HepG2 (cell line): Measurements from ENCODE around the gene RERE.

Source experiments
- ATF7 ChIP-seq, 2 experiments: fragments of 450-650 bp in 1 of 2; sonication (generic) in 1 of 2; formaldehyde crosslinking in 1 of 2; IDR thresholded peaks; 2 replicates each; pipeline versions ENCODE4 v1.4.0 to v1.6.1; 2016 to 2020; ENCODE audit warnings: antibody characterized with exemption in 1 of 2, mild to moderate bottlenecking in 1 of 2, missing genetic modification reagents in 1 of 2
- CBFB ChIP-seq: sonication (generic); formaldehyde crosslinking; IDR thresholded peaks from 2 replicates; pipeline ENCODE4 v1.4.0; 2020; ENCODE audit warnings: missing genetic modification reagents
- CBX2 ChIP-seq, 2 experiments: fragments of 200-600 bp in 1 of 2; sonication (generic); formaldehyde crosslinking in 1 of 2; IDR thresholded peaks; 2 replicates each; pipeline versions ENCODE4 v1.7.0 to v1.8.1; 2018 to 2022; ENCODE audit warnings: low read depth in 2 of 2, low read length in 1 of 2, mild to moderate bottlenecking in 1 of 2, missing genetic modification reagents in 1 of 2
- CHD4 ChIP-seq: fragments of 200-600 bp; sonication (generic); IDR thresholded peaks from 2 replicates; pipeline ENCODE4 v1.7.0; 2017; ENCODE audit warnings: mild to moderate bottlenecking, low read length, borderline replicate concordance
- IKZF1 ChIP-seq: fragments of 450-650 bp; IDR thresholded peaks from 2 replicates; pipeline ENCODE4 v1.7.1; 2016
- JUND ChIP-seq: sonication (generic); formaldehyde crosslinking; IDR thresholded peaks from 2 replicates; pipeline ENCODE4 v1.8.0; 2022; ENCODE audit warnings: mild to moderate bottlenecking, missing genetic modification reagents
- MXI1 ChIP-seq: IDR thresholded peaks from 3 replicates; pipeline ENCODE4 v1.6.1; 2012; ENCODE audit warnings: low read depth, low read length, inconsistent platforms, borderline replicate concordance
- POLR2AphosphoS5 ChIP-seq: IDR thresholded peaks from 2 replicates; pipeline ENCODE4 v1.6.1; 2012; ENCODE audit warnings: low read depth, low read length
- ZNF430 ChIP-seq: sonication (generic); formaldehyde crosslinking; IDR thresholded peaks from 2 replicates; pipeline ENCODE4 v1.9.0; 2021; ENCODE audit warnings: mild to moderate bottlenecking, missing genetic modification reagents
- TF ChIP-seq, protein P1 (sequence below): sonication (generic); formaldehyde crosslinking; conservative IDR thresholded peaks from 2 replicates; pipeline ENCODE4 v1.8.1; 2023; ENCODE audit warnings: missing genetic modification reagents
- TF ChIP-seq, protein P2 (sequence below): sonication (generic); formaldehyde crosslinking; IDR thresholded peaks from 2 replicates; pipeline ENCODE4 v1.5.0; 2020; ENCODE audit warnings: mild to moderate bottlenecking, missing genetic modification reagents, moderate library complexity

DNA sequence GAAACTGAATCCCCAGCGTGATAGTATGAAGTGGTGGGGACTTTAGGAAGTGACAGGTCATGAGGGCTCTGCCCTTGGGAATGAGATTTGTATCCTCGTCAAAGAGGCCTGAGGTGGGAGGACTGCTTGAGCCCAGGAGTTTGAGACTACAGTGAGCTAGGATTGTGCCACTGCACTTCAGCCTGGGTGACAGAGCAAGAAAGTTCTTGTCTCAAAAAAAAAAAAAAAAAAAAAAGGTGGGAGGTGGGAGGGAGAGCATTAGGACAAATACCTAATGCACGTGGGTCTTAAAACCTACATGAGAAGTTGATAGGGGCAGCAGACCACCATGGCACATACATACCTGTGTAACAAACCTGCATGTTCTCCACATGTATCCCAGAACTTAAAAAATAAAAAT lies 24.0 kb upstream of the RERE start:
- TF ChIP-seq, protein P1, sequence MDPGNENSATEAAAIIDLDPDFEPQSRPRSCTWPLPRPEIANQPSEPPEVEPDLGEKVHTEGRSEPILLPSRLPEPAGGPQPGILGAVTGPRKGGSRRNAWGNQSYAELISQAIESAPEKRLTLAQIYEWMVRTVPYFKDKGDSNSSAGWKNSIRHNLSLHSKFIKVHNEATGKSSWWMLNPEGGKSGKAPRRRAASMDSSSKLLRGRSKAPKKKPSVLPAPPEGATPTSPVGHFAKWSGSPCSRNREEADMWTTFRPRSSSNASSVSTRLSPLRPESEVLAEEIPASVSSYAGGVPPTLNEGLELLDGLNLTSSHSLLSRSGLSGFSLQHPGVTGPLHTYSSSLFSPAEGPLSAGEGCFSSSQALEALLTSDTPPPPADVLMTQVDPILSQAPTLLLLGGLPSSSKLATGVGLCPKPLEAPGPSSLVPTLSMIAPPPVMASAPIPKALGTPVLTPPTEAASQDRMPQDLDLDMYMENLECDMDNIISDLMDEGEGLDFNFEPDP (CRISPR knock-in tag): no peak
- TF ChIP-seq IKZF1 (no peak), MXI1 (no peak), CHD4 (no peak), POLR2AphosphoS5 (no peak), JUND (no peak), CBX2 (IDR thresholded peaks at IDR 0.05; ENCODE audit: low read depth, low read length) (no peak), CBX2 (CRISPR knock-in tag; IDR thresholded peaks at IDR 0.05; ENCODE audit: low read depth) (no peak), ATF7 (IDR thresholded peaks at IDR 0.05) (no peak), ATF7 (CRISPR knock-in tag; IDR thresholded peaks at IDR 0.05) (no peak), CBFB (no peak), ZNF430 (CRISPR knock-in tag) (no peak)
- TF ChIP-seq, protein P2, sequence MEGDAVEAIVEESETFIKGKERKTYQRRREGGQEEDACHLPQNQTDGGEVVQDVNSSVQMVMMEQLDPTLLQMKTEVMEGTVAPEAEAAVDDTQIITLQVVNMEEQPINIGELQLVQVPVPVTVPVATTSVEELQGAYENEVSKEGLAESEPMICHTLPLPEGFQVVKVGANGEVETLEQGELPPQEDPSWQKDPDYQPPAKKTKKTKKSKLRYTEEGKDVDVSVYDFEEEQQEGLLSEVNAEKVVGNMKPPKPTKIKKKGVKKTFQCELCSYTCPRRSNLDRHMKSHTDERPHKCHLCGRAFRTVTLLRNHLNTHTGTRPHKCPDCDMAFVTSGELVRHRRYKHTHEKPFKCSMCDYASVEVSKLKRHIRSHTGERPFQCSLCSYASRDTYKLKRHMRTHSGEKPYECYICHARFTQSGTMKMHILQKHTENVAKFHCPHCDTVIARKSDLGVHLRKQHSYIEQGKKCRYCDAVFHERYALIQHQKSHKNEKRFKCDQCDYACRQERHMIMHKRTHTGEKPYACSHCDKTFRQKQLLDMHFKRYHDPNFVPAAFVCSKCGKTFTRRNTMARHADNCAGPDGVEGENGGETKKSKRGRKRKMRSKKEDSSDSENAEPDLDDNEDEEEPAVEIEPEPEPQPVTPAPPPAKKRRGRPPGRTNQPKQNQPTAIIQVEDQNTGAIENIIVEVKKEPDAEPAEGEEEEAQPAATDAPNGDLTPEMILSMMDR: no peak
